K562 treated with DMSO at 1 percent for 24 hours (cell line): Measurements from ENCODE around the gene TRIP6. TPM values are rescaled to one million over a fixed set of nuclear protein-coding genes. Genes with fewer than 3 reads are reported as not detected.

ENCODE experiments used
- total RNA-seq: library from RNA; unstranded; fragments of 300-600 nt; gene quantifications from 2 replicates; pipeline ENCODE4 v1.2.3, GENCODE V29; 2022; ENCODE audit warnings: low read depth; ENCODE audit not compliant: insufficient read depth

The TRIP6 gene
- total RNA-seq: 77.8 and 85.2 TPM in 2 replicates

DNA sequence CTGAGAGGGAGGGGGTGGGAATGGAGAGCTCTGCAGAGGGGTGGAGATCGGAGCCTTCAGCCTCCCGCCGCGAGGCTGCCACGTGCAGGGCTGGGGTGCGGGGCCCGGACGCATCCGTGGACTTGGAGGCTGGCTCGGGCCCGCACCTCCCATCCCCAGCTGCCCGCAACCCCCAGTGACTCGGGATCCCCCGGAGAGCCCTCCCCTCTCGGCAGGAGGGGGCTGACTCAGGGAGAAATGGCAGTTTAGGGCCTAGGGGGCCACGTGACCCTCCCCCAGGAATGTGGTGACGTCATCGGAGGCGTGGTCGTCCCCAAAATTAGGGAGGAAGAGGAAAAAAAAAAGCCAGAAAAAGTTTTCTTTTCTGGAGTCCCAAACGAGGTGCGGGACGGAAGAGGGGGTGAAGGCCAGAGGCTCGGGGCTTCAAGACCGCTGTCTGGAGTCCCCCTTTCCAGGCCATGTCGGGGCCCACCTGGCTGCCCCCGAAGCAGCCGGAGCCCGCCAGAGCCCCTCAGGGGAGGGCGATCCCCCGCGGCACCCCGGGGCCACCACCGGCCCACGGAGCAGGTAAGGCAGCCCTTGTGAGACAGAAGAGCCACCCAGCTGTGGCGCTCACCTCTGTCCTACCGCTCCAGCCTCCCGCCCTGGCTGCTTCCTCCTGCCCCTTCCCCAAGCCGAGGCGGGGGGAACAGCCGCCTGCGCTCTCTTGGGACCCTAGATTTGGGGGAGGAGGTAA lies at the start of gene TRIP6:
TRIP6 (plus strand) TSS at position 348 of the 736 bp plus-strand sequence; CDS start at position 459, 111 bp downstream.

DNA sequence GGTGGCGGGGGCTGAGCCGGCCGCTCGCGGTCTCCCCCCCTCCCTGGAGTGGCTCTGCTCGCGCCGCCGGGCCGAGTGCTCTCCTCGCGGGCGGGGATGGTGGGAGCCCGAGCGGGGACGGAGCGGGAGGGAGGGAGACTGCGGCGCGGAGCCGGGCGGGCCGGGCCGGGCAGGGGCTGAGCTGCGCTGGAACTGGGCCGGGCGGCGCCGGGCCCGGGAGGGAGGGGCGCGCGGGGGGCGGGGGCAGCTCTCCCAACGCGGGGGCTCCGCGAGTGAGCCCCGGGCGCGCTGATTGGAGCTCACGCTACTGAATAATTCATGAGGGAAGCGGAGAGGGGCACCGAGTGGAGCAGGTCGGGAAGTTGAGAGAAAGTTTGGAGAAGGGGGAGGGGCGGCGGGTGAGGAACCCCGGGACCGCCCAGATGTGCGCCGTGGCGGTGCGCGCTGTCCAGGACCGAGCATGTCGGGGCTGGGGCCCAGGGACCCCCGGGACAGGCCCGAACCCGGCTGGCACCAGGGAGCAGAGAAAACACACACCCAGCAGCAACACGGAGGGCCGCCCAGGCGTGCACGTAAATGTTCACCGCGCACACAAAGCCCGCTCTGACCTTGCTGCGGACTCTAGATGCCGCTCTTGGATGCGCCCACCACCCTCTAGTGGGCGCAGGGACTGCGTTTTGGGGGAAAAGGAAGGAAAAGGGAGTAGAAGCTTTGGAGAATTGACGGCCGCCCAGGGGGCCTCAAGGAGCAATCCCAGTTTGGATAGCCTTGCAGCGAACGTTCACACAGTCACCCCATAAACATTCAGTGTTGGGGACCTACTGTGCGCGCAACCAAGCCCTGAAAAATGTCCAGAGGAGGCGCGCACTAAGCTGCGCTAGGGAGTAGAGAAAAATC lies 39.6 kb upstream of the TRIP6 start, which contains the start of gene EPHB4:
EPHB4 (minus strand) TSS at position 194 of the 897 bp plus-strand sequence. CDS start 493 bp downstream, outside the sequence.

GRCh38 chr7:100852048-100852872 lies 14.9 kb upstream of the TRIP6 start, which contains the start of gene SLC12A9:
TSS of gene SLC12A9 (plus strand) at chr7:100852713. CDS start at chr7:100854198, 1,485 bp downstream.

GRCh38 chr7:100874577-100875355 lies 7.6 kb downstream of the TRIP6 start, which contains the start of gene SRRT:
TSS of gene SRRT (plus strand) at chr7:100875103. CDS start at chr7:100875591, 488 bp downstream.

GRCh38 chr7:100888988-100889750 lies 22.0 kb downstream of the TRIP6 start, which contains the start of gene UFSP1:
TSS of gene UFSP1 (minus strand) at chr7:100889715. CDS start at chr7:100889271, 444 bp downstream.

DNA sequence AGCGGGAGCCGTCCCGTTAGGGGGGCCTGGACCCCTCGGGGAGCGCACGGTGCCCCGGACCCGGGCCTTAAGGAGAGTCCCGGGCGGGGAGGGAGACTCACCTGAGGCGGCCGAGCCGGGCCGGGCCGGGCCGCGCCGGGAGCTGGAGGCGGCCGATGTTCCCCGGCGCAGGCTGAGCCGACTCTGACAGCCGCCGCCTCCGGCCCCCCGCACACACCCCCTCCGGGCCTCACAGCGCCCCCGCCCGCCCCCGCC lies 28.4 kb downstream of the TRIP6 start, which contains the start of gene ACHE:
ACHE (minus strand) TSS at position 188 of the 255 bp plus-strand sequence. CDS start 1,656 bp downstream, outside the sequence.

Other genes starting within 250 kb of the TRIP6 start
- gene TFR2, start 225.8 kb upstream of the TRIP6 start, total RNA-seq: 53.8 and 56.4 TPM in 2 replicates
- not detected in 2 replicates for gene ACTL6B, start 210.9 kb upstream of the TRIP6 start, total RNA-seq
- gene GNB2, start 193.6 kb upstream of the TRIP6 start, total RNA-seq: 771 and 833 TPM in 2 replicates
- 23.3 and 23.7 TPM in 2 replicates for gene GIGYF1, start 173.1 kb upstream of the TRIP6 start, total RNA-seq
- 93.6 and 108 TPM in 2 replicates for gene POP7, start 161.3 kb upstream of the TRIP6 start, total RNA-seq
- not detected in 2 replicates for gene EPO, start 146.9 kb upstream of the TRIP6 start, total RNA-seq
- not detected in 2 replicates for gene ZAN, start 133.8 kb upstream of the TRIP6 start, total RNA-seq
- 53.8 and 54.0 TPM in 2 replicates for gene EPHB4, start 39.9 kb upstream of the TRIP6 start, total RNA-seq
- gene SLC12A9, start 14.7 kb upstream of the TRIP6 start, total RNA-seq: 16.7 and 17.7 TPM in 2 replicates
- gene SRRT, start 7.7 kb downstream of the TRIP6 start, total RNA-seq: 126 and 134 TPM in 2 replicates
- gene UFSP1, start 22.3 kb downstream of the TRIP6 start, total RNA-seq: 3.2 TPM in 1 of 2 replicates, not detected in the other
- gene ACHE, start 28.5 kb downstream of the TRIP6 start, total RNA-seq: 3.3 and 3.7 TPM in 2 replicates
- 1.3 and 2.5 TPM in 2 replicates for gene MUC3A, start 82.1 kb downstream of the TRIP6 start, total RNA-seq
- 1.5 TPM in 1 of 2 replicates, not detected in the other for gene MUC12, start 102.2 kb downstream of the TRIP6 start, total RNA-seq
- gene MUC17, start 152.7 kb downstream of the TRIP6 start, total RNA-seq: not detected in 2 replicates
- gene TRIM56, start 218.1 kb downstream of the TRIP6 start, total RNA-seq: 23.1 and 23.6 TPM in 2 replicates